ENCODE data around the gene LRRC75B. TPM values are rescaled to one million over a fixed set of nuclear protein-coding genes. Genes with fewer than 3 reads are reported as not detected.
A peak's percentile ranks its signal among the peaks of the same experiment; 100 is the strongest.

The LRRC75B gene
- total and polyA plus RNA-seq, 2 of the 13 experiments (the other 11 are each of a cell fraction or from before 2014, with no cell fraction given): 11.8 to 34.8 TPM

DNA sequence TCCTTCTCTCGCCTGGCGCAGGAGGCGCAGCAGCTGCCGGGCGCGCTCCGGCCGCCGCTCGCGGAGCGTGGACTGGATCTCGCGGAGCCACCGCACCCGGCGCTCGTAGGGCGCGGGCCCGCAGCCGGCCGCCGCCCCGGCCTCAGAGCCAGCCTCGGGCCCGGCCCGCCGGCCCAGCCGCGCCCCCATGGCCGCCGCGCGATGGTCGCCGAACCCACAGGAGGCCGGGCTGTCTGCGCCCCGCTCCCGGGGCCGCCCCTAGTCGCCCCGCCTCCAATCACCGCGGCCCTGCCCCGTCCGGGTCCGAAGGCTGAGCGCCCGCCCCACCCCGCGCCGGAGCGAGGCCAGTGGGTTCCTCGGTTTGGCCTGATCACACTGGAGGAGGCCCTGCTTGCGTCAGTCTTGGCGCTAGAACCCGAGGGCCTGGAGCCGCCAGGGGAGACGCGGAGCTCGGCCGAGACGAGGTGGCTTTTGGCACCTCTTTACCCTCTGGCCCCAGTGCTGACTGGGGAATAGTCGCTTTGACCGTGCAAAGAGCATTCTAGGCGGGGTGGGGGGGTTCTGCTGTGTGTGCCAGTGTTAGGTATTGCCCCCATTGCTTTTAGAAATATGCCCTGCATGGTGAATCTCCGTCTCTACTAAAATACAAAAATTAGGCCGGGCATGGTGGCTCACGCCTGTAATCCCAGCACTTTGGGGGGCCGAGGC is at the start of gene LRRC75B (continued):
- TF ChIP-seq, protein P1, sequence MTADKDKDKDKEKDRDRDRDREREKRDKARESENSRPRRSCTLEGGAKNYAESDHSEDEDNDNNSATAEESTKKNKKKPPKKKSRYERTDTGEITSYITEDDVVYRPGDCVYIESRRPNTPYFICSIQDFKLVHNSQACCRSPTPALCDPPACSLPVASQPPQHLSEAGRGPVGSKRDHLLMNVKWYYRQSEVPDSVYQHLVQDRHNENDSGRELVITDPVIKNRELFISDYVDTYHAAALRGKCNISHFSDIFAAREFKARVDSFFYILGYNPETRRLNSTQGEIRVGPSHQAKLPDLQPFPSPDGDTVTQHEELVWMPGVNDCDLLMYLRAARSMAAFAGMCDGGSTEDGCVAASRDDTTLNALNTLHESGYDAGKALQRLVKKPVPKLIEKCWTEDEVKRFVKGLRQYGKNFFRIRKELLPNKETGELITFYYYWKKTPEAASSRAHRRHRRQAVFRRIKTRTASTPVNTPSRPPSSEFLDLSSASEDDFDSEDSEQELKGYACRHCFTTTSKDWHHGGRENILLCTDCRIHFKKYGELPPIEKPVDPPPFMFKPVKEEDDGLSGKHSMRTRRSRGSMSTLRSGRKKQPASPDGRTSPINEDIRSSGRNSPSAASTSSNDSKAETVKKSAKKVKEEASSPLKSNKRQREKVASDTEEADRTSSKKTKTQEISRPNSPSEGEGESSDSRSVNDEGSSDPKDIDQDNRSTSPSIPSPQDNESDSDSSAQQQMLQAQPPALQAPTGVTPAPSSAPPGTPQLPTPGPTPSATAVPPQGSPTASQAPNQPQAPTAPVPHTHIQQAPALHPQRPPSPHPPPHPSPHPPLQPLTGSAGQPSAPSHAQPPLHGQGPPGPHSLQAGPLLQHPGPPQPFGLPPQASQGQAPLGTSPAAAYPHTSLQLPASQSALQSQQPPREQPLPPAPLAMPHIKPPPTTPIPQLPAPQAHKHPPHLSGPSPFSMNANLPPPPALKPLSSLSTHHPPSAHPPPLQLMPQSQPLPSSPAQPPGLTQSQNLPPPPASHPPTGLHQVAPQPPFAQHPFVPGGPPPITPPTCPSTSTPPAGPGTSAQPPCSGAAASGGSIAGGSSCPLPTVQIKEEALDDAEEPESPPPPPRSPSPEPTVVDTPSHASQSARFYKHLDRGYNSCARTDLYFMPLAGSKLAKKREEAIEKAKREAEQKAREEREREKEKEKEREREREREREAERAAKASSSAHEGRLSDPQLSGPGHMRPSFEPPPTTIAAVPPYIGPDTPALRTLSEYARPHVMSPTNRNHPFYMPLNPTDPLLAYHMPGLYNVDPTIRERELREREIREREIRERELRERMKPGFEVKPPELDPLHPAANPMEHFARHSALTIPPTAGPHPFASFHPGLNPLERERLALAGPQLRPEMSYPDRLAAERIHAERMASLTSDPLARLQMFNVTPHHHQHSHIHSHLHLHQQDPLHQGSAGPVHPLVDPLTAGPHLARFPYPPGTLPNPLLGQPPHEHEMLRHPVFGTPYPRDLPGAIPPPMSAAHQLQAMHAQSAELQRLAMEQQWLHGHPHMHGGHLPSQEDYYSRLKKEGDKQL (CRISPR knock-in tag; IDR thresholded peaks at IDR 0.05; ENCODE audit: low read depth): 0 out of 2 replicates have a peak, but pooled peaks have one; percentile 23
- no peak for TF ChIP-seq SUZ12 (IDR thresholded peaks at IDR 0.05; ENCODE audit: low read depth, low read length)
- TF ChIP-seq HOXA3 (CRISPR knock-in tag; IDR thresholded peaks at IDR 0.05): peak; percentile 79
- peak; percentile 45 for TF ChIP-seq MED8 (CRISPR knock-in tag; IDR thresholded peaks at IDR 0.05; ENCODE audit: insufficient replicate concordance)
- no peak for TF ChIP-seq PRMT3 (CRISPR knock-in tag; IDR thresholded peaks at IDR 0.05; ENCODE audit: borderline replicate concordance, low read depth)
- TF ChIP-seq IRF2 (CRISPR knock-in tag; IDR thresholded peaks at IDR 0.05): peak; percentile 49; the same call in 1 of the 2 replicates
- peak; percentile 78 for TF ChIP-seq KDM2A (CRISPR knock-in tag; IDR thresholded peaks at IDR 0.05; ENCODE audit: borderline replicate concordance, low read depth)
- no peak for TF ChIP-seq ZNF614 (CRISPR knock-in tag; IDR thresholded peaks at IDR 0.05; ENCODE audit: borderline replicate concordance)
- TF ChIP-seq PHF21A (CRISPR knock-in tag; IDR thresholded peaks at IDR 0.05): peak; percentile 26; the same call in 1 of the 2 replicates
- peak; percentile 89 for TF ChIP-seq ZFY (CRISPR knock-in tag; IDR thresholded peaks at IDR 0.05)
- TF ChIP-seq ZBTB7A (CRISPR knock-in tag; IDR thresholded peaks at IDR 0.05): 0 out of 2 replicates have a peak, but pooled peaks have one; percentile 27
- TF ChIP-seq POLR2AphosphoS2 (IDR thresholded peaks at IDR 0.05; ENCODE audit: low read depth, low read length): no peak
- TF ChIP-seq SIX4 (CRISPR knock-in tag; IDR thresholded peaks at IDR 0.05): peak; percentile 17; the same call in 1 of the 2 replicates
- TF ChIP-seq SALL1 (CRISPR knock-in tag; IDR thresholded peaks at IDR 0.05): peak; percentile 81
- TF ChIP-seq NR2F6 (IDR thresholded peaks at IDR 0.05): no peak
- peak; percentile 72 for TF ChIP-seq NR2F6 (CRISPR knock-in tag; IDR thresholded peaks at IDR 0.05)
- TF ChIP-seq ESRRA (CRISPR knock-in tag; IDR thresholded peaks at IDR 0.05; ENCODE audit: low read depth): no peak
- 0 out of 2 replicates have a peak, but pooled peaks have one; percentile 34 for TF ChIP-seq ZNF335 (CRISPR knock-in tag; IDR thresholded peaks at IDR 0.05)
- no peak for TF ChIP-seq RORA (CRISPR knock-in tag; IDR thresholded peaks at IDR 0.05)
- TF ChIP-seq ZNF841 (CRISPR knock-in tag; IDR thresholded peaks at IDR 0.05; ENCODE audit: borderline replicate concordance): no peak
- TF ChIP-seq, protein P2, sequence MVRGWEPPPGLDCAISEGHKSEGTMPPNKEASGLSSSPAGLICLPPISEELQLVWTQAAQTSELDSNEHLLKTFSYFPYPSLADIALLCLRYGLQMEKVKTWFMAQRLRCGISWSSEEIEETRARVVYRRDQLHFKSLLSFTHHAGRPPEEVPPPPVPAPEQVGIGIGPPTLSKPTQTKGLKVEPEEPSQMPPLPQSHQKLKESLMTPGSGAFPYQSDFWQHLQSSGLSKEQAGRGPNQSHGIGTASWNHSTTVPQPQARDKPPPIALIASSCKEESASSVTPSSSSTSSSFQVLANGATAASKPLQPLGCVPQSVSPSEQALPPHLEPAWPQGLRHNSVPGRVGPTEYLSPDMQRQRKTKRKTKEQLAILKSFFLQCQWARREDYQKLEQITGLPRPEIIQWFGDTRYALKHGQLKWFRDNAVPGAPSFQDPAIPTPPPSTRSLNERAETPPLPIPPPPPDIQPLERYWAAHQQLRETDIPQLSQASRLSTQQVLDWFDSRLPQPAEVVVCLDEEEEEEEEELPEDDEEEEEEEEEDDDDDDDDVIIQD (CRISPR knock-in tag; IDR thresholded peaks at IDR 0.05; ENCODE audit: low read depth): peak; percentile 62; the same call in 1 of the 2 replicates
- peak; percentile 60; the same call in 1 of the 2 replicates for TF ChIP-seq ZNF235 (CRISPR knock-in tag; IDR thresholded peaks at IDR 0.05; ENCODE audit: borderline replicate concordance)
- TF ChIP-seq, protein P3, sequence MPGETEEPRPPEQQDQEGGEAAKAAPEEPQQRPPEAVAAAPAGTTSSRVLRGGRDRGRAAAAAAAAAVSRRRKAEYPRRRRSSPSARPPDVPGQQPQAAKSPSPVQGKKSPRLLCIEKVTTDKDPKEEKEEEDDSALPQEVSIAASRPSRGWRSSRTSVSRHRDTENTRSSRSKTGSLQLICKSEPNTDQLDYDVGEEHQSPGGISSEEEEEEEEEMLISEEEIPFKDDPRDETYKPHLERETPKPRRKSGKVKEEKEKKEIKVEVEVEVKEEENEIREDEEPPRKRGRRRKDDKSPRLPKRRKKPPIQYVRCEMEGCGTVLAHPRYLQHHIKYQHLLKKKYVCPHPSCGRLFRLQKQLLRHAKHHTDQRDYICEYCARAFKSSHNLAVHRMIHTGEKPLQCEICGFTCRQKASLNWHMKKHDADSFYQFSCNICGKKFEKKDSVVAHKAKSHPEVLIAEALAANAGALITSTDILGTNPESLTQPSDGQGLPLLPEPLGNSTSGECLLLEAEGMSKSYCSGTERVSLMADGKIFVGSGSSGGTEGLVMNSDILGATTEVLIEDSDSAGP (CRISPR knock-in tag; IDR thresholded peaks at IDR 0.05; ENCODE audit: borderline replicate concordance): peak; percentile 67

All from HepG2 (cell line).